Right cardiac atrium (tissue), 5 donors: Measurements from ENCODE around the gene EPHB1. TPM values are rescaled to one million over a fixed set of nuclear protein-coding genes. Genes with fewer than 3 reads are reported as not detected.

Source experiments
- ATAC-seq, 2 donors: fragments of 200-7000 bp; cut with Tn5 transposase; one replicate each; pipeline versions ENCODE4 v1.8.0 to v1.9.1; 2020; ENCODE audit warnings: moderate library complexity in 2 of 2, mild to moderate bottlenecking in 1 of 2
- DNase-seq, 3 donors: peaks; one replicate each; pipeline ENCODE4 v3.0.0-alpha.2; 2020
- H3K27ac ChIP-seq: one replicate; pipeline ENCODE4 v1.5.1; 2013; ENCODE audit warnings: mild to moderate bottlenecking, low read length, control low read depth, moderate library complexity
- H3K27me3 ChIP-seq: one replicate; pipeline ENCODE4 v1.6.1; 2013; ENCODE audit not compliant: control insufficient read depth, insufficient read depth
- H3K4me1 ChIP-seq: one replicate; pipeline ENCODE4 v1.6.1; 2013; ENCODE audit warnings: low read length; ENCODE audit not compliant: control insufficient read depth, insufficient read depth
- H3K4me3 ChIP-seq: one replicate; pipeline ENCODE4 v1.5.1; 2013; ENCODE audit warnings: low read length, control low read depth
- H3K9me3 ChIP-seq: one replicate; pipeline ENCODE4 v1.6.1; 2013; ENCODE audit warnings: low read length; ENCODE audit not compliant: control insufficient read depth
- WGBS: extraction: QIAGEN DNeasy Blood & Tissue Kit; methylation state at CpG from one replicate; pipeline ENCODE4 v1.1.7; 2013; 5-methylcytosine and 5-hydroxymethylcytosine counted together
- intact Hi-C, 4 donors: fragments of 100-400 bp; cut with DNase I; formaldehyde crosslinking; loops; one replicate each; pipeline versions ENCODE4 v1.11.0 to v1.14.0; 2022 to 2023
- polyA plus RNA-seq: library from polyadenylated mRNA; stranded (reverse); fragments of 200-250 nt; gene quantifications from one replicate; pipeline ENCODE4 v1.2.3, GENCODE V29; 2013
- total RNA-seq, 4 donors: library from RNA; stranded (reverse); fragmentation: NEBNext Ultra II Directional; extraction: Animal tissue kit (Norgen Biotek cat#: 25700); gene quantifications; one replicate each; pipeline ENCODE4 v1.2.1, GENCODE V29; 2021
- donor health status: healthy with polysubstance abuse.
- donor health status: DM: no; HTN: yes; CAD: no.
- donor health status: DM: no; HTN: no; CAD: no.
- donor health status: DM: no; HTN: yes; CAD: no; lungs with severe emphysema.
- donor health status: DM: yes; HTN: yes; CAD: no.

The EPHB1 gene
- total and polyA plus RNA-seq, 5 donors, result 0.23 to 1.6 (median 1.1) TPM

DNA sequence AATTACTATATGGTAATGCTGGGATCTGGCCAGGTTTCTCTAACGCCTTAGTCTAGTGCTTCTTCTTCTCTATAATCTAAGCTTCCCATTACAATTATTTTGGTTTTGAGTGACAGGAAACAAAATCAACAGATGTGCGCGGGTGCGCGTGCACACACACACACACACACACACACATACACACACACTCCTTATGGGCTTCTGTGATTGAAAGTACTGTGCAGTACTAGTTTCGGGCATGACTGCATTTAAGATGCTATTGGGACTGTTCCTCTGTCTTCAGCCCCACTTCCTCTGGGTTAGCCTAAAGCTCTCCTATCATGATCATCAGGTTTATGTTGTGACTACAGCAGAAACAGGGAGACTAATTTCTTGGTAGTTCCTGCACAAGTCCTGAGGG, 32.2 kb downstream of the EPHB1 start:
- intact Hi-C loops, result no loop called here

DNA sequence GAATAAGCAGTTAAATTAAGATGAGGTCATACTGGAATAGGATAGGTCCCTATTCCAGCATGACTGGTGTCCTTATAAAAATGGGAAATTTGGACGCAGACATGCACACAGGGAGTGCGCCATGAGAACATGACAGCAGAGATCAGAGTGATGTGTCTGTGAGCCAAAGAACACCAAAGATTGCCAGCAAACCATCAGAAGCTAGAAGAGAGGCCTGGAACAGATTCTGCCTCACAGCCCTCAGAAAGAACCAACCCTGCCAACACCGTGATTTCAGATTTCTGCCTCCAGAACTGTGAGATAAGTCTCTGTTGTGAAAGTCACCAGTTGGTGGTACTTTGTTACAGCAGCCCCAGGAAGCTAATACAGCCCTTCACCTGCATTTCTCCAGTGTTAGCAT, 34.7 kb downstream of the EPHB1 start:
- intact Hi-C loops, result no loop called here
- Histone ChIP-seq H3K9me3 (no peaks in the 10 kb centered on the region), H3K27ac (no peak overlapping the region), H3K4me3 (no peak overlapping the region), H3K27me3 (no peaks in the 10 kb centered on the region), H3K4me1 (no peaks in the 10 kb centered on the region)
- ATAC-seq (no peak), DNase-seq (no peak)
- WGBS, result 74% methylated on average over 3 of the region's 3 CpGs

More for the DNA sequence above, 32.2 kb downstream of the EPHB1 start:
- no peaks in the 10 kb centered on the region for H3K9me3 ChIP-seq
- H3K27ac ChIP-seq, result no peak overlapping the region
- H3K27me3 ChIP-seq, result no peaks in the 10 kb centered on the region
- 95% methylated on average over 6 of the region's 6 CpGs for WGBS
- ATAC-seq (no peak), DNase-seq (no peak)
- no peak overlapping the region for H3K4me3 ChIP-seq
- H3K4me1 ChIP-seq, result no peaks in the 10 kb centered on the region

DNA sequence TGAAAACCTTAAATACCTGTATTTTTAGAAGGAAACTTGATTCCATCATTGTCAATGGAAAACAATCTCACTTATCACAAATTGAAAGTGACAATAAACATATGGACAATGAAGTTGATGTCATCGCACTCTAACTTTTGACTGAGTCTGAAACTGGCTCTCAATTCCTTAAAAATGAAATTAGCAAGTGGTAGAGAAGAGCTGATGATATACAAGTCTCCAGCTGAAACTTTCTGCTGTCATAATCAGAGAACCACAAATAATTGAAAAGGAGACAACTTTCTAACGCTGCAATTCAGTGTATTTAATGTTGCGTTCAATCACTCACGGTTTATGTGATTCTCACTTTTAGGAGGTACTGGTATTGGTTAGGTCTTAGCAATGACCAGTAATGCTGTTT, 37.5 kb downstream of the EPHB1 start:
- Histone ChIP-seq H3K27me3 (no peaks in the 10 kb centered on the region), H3K9me3 (no peaks in the 10 kb centered on the region), H3K4me1 (no peaks in the 10 kb centered on the region), H3K27ac (no peak overlapping the region), H3K4me3 (no peak overlapping the region)
- DNase-seq, result no peak
- WGBS, result 93% methylated on average over 4 of the region's 4 CpGs
- no peak for ATAC-seq
- intact Hi-C loops, result no loop called here

DNA sequence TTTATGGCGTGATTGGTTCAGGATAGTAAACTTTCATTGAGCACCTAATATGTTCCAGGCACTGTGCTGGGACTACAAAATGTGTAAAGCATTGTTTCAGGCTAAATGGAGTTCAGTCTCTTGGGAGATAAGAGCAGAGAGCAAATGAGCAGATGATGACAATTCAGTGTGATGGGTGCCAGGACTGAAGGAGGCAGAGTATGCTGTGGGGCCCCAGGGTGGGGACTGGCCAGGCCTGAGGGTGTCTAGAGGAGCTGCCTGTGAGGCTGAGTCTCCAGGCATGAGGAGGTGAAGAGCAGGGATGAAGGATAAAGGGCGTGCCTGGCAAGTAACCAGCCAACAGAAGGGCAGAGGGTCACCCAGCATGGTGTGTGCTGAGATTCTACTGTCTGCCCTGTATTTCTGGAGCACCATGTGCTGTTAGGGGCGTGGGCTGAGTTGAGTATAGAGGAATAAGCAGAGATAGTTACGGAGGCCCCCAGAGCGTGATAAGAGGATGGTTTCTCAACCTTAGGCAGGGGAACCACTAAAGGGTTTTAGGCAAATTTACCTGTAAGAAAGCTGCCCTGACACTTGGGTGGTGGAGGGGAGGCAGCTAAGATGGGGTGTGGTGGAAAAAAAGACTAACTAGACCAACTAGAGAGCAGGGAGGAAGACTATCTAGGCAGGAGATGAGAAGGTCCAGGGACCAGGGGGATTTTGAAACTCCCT, 38.5 kb downstream of the EPHB1 start:
- WGBS, result 78% methylated on average over 5 of the region's 5 CpGs
- Histone ChIP-seq H3K27me3 (no peaks in the 10 kb centered on the region), H3K27ac (no peak overlapping the region), H3K9me3 (no peaks in the 10 kb centered on the region), H3K4me3 (no peak overlapping the region), H3K4me1 (no peaks in the 10 kb centered on the region)
- no peak for DNase-seq
- intact Hi-C loops, result no loop called here
- no peak for ATAC-seq

DNA sequence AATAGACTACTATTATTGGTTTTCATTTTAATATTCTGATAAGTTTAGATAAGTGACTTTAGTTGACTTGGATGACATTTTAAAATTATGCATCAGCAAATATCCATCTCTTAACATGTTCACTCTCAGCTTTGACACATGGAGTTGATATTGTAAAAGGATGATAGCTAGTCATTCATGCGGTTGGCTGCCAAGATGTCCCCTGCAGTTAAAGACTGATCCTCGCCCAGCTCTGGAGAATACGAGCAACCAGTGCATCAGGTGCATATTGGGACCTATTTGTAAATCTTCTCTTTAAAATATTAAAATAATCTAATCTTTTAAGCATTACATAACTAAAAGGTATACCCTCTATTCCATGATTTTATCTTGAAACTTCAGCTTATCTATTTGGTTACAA, 41.9 kb downstream of the EPHB1 start:
- H3K4me3 ChIP-seq, result no peak overlapping the region
- intact Hi-C loops, result no loop called here
- H3K4me1 ChIP-seq, result no peaks in the 10 kb centered on the region
- no peak overlapping the region for H3K27ac ChIP-seq
- DNase-seq, result no peak
- no peak for ATAC-seq
- WGBS, result 63% methylated on average over 3 of the region's 3 CpGs
- no peaks in the 10 kb centered on the region for H3K9me3 ChIP-seq
- no peaks in the 10 kb centered on the region for H3K27me3 ChIP-seq

DNA sequence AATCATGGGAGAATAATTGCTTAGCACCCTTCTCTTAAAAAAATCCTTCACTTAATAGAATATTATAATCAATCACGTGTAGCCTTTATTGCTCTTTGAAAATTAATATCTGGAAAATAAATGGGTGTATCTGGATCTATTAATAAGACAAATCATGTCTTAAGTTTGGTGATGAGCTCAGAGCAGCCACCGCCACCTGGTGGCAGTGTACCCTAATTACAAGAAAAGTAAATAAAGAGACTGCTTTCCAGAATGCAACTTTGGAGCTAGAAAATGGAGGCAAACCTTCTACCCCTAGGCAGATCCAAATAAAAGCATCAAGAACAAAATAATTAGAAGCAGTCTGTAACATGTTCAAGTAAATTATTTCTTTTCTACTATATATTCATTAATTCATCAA, 43.5 kb downstream of the EPHB1 start:
- DNase-seq (no peak), ATAC-seq (no peak)
- no peaks in the 10 kb centered on the region for H3K9me3 ChIP-seq
- H3K27me3 ChIP-seq, result no peaks in the 10 kb centered on the region
- WGBS, result 54% methylated on average over 2 of the region's 2 CpGs
- H3K27ac ChIP-seq, result no peak overlapping the region
- H3K4me1 ChIP-seq, result no peaks in the 10 kb centered on the region
- intact Hi-C loops, result no loop called here
- H3K4me3 ChIP-seq, result no peak overlapping the region

DNA sequence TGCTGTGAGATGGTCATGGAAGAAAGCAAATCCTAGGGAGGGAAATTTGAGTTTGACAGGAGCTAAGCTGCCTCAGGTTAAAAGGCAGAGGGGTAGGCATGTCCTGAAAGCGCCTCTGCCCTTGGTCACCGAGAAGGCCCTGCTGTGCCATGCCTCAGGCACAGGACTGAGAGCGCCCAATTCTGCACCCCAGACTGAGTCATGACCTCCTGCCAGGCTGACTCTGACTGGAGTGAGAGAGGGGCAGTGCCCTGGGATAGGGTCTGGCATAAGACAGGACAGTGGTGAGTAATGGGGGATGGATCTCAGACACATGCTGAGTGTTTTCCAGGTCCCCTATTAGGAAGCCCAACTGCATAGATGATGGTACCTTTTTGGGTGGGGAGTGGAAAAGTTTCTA, 44.4 kb downstream of the EPHB1 start:
- no peak overlapping the region for H3K4me3 ChIP-seq
- H3K27me3 ChIP-seq, result no peaks in the 10 kb centered on the region
- no peak overlapping the region for H3K27ac ChIP-seq
- no peaks in the 10 kb centered on the region for H3K4me1 ChIP-seq
- DNase-seq (no peak), ATAC-seq (no peak)
- intact Hi-C loops, result no loop called here
- 93% methylated on average over 3 of the region's 3 CpGs for WGBS
- H3K9me3 ChIP-seq, result no peaks in the 10 kb centered on the region

DNA sequence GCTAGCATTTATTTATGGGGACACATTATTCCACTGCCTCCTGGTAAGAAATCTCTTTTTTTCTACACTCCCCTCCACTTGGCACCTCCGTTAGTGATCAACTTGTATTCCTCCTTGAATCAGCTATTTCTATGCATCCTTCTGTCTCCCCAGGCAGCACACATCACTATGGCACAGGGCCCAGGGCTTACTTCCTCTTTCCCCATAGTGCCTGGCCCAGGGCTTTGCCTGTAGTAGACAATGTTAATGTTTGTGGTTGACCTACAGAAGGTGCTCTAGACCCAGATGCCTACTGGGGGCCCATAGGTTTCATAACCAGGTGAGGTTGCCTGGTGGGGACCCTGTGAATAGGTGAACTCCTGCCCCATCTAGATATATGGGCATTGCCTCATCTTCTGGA, 44.9 kb downstream of the EPHB1 start:
- H3K9me3 ChIP-seq, result no peaks in the 10 kb centered on the region
- intact Hi-C loops, result no loop called here
- no peak overlapping the region for H3K4me3 ChIP-seq
- ATAC-seq (no peak), DNase-seq (no peak)
- H3K27ac ChIP-seq, result no peak overlapping the region
- H3K4me1 ChIP-seq, result no peaks in the 10 kb centered on the region
- 61% methylated on average over 1 of the region's 1 CpG for WGBS
- H3K27me3 ChIP-seq, result no peaks in the 10 kb centered on the region

DNA sequence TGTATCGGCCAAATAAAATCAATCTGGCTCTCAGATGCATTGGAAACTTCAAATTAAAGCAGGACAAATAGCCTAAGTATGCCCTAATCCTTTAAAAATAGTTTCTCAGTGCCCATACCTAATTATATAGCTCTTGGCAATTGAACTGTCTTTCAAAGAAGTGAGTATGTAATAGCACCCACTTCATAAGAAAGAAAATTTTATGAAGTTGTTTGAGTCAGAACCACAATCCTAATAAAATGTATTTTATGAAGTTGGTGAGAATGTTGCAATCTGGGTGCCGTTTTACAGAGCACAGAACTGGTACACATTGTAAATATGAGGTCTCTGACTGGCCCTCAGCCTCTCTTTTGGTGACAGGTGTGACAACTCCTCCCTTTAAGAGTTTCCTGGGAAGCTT, 45.4 kb downstream of the EPHB1 start:
- Histone ChIP-seq H3K27ac (no peak overlapping the region), H3K4me3 (no peak overlapping the region), H3K4me1 (no peaks in the 10 kb centered on the region), H3K27me3 (no peaks in the 10 kb centered on the region), H3K9me3 (no peaks in the 10 kb centered on the region)
- DNase-seq (no peak), ATAC-seq (no peak)
- intact Hi-C loops, result no loop called here
- WGBS, result 81% methylated on average over 2 of the region's 2 CpGs

DNA sequence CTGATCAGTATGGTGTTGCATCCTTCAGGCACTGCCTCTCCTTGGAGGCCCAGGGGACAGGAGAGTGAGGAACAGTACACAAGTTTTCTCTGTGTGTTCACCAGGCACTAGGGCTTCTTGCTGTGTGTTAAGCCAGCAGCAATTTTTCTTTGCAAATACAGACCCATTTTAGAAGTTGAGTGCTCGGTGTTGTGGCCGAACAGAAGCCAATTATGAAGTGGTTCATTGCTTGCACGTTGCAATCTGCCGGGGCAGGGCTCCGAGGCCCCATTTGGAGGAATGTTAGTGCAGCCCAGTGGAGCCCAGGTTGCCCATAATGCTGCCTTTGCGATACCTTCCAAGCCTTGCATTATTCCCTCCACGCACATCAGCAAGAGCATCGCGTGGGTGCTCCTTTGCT, 51.0 kb downstream of the EPHB1 start:
- 88% methylated on average over 9 of the region's 9 CpGs for WGBS
- H3K27ac ChIP-seq, result no peak overlapping the region
- no peaks in the 10 kb centered on the region for H3K27me3 ChIP-seq
- intact Hi-C loops, result no loop called here
- ATAC-seq (no peak), DNase-seq (no peak)
- no peaks in the 10 kb centered on the region for H3K4me1 ChIP-seq
- H3K9me3 ChIP-seq, result no peaks in the 10 kb centered on the region
- H3K4me3 ChIP-seq, result no peak overlapping the region

DNA sequence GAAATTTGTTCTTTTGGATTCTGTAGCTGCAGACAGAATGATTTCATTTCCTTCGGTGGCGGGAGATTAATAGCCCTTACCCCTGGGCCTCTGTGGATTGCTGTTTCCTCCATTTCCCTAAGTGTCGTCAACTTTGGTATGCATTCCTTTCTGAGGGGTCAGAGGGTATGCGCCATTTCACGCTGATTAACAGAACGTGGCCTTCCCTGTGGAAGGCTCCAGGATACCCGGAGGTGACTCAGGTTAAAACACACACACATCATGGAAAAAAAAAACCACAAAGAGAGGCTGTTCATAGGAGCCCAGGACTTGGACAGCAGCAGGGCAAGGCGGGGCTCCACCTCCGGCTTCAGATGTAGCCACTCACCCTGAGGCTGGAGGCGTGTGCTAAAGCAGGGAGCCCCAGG, 51.9 kb downstream of the EPHB1 start:
- DNase-seq, result peak in 1 of 3 donors; percentile 24
- intact Hi-C loops, result no loop called here
- no peak overlapping the region for H3K27ac ChIP-seq
- no peaks in the 10 kb centered on the region for H3K9me3 ChIP-seq
- WGBS, result 30% methylated on average over 10 of the region's 10 CpGs
- no peaks in the 10 kb centered on the region for H3K4me1 ChIP-seq
- H3K27me3 ChIP-seq, result no peaks in the 10 kb centered on the region
- H3K4me3 ChIP-seq, result no peak overlapping the region
- peak; percentile 62 to 92 for ATAC-seq

DNA sequence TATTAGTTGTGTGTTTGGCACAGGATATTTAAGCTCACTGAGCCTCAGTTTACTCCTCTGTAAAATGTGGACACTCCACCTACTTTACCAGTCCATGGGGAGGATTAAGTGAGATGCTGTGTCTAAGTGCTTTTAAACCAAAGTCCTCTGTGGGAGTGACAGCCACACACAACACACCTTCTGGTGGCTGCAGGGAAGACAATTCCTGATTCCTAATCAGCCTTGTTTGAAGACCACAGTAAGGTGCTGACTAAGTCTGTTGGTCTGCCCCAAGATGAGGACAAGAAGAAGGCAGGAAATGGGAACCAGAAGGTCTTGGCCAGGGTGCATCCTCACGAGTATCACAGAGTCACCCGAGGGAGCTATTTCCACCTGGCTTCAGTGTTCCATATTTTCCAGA, 52.3 kb downstream of the EPHB1 start:
- Histone ChIP-seq H3K4me3 (no peak overlapping the region), H3K27ac (no peak overlapping the region), H3K9me3 (no peaks in the 10 kb centered on the region), H3K27me3 (no peaks in the 10 kb centered on the region), H3K4me1 (no peaks in the 10 kb centered on the region)
- no peak for DNase-seq
- intact Hi-C loops, result no loop called here
- ATAC-seq, result no peak
- 54% methylated on average over 2 of the region's 2 CpGs for WGBS
